H1 (cell line): ENCODE data around the gene IRF7. TPM values are rescaled to one million over a fixed set of nuclear protein-coding genes. Genes with fewer than 3 reads are reported as not detected.
A peak's percentile ranks its signal among the peaks of the same experiment; 100 is the strongest.

ENCODE experiments used
- CTCF ChIA-PET: fragments of 300-600 bp; sonication (Branson Sonifier 250); formaldehyde crosslinking; loops from one replicate; lab custom pipeline; 2021; ENCODE audit not compliant: partially characterized antibody; lab: Charles Lee
- POLR2A ChIA-PET: fragments of 300-600 bp; sonication (Branson Sonifier 250); formaldehyde crosslinking; loops from one replicate; lab custom pipeline; 2021; ENCODE audit warnings: inconsistent platforms; ENCODE audit not compliant: partially characterized antibody; lab: Charles Lee
- DNase-seq, 2 experiments: peaks; one replicate each; pipeline versions ENCODE4 v3.0.0 to v3.0.0-alpha.2; 2010 to 2022; ENCODE audit warnings: low spot score in 2 of 2, low read depth in 1 of 2, mixed read lengths in 1 of 2
- FAIRE-seq: peaks from 2 replicates; lab custom pipeline; 2011; peaks lifted over from hg19 to GRCh38; lab: Jason Lieb, UNC
- H2AFZ ChIP-seq: 2 replicates; pipeline ENCODE4 v1.8.1; 2012; ENCODE audit warnings: low read length, inconsistent platforms
- H2AK5ac ChIP-seq: 2 replicates; pipeline ENCODE4 v1.6.1; 2013; ENCODE audit warnings: low read depth, low read length
- H2BK120ac ChIP-seq: replicated peaks from 2 replicates; pipeline ENCODE3; 2013; ENCODE audit warnings: low read depth, low read length, inconsistent platforms
- H2BK12ac ChIP-seq: 2 replicates; pipeline ENCODE4 v1.6.1; 2013; ENCODE audit warnings: low read depth, low read length
- H2BK15ac ChIP-seq: 2 replicates; pipeline ENCODE4 v1.6.1; 2013; ENCODE audit warnings: low read length
- H2BK20ac ChIP-seq: 2 replicates; pipeline ENCODE4 v1.6.1; 2013; ENCODE audit warnings: low read length
- H2BK5ac ChIP-seq: 2 replicates; pipeline ENCODE4 v1.6.1; 2013; ENCODE audit warnings: low read depth, low read length
- H3K14ac ChIP-seq: 2 replicates; pipeline ENCODE4 v1.6.1; 2013; ENCODE audit warnings: inconsistent platforms; ENCODE audit not compliant: insufficient read length
- H3K18ac ChIP-seq: 2 replicates; pipeline ENCODE4 v1.6.1; 2013; ENCODE audit warnings: low read length; ENCODE audit errors: extremely low read depth
- H3K23ac ChIP-seq: 2 replicates; pipeline ENCODE4 v1.6.1; 2013; ENCODE audit warnings: inconsistent platforms; ENCODE audit not compliant: insufficient read length
- H3K23me2 ChIP-seq: 2 replicates; pipeline ENCODE4 v1.6.1; 2013; ENCODE audit warnings: low read depth, low read length
- H3K27ac ChIP-seq: 2 replicates; pipeline ENCODE4 v1.6.1; 2011; ENCODE audit warnings: low read depth, low read length, inconsistent platforms
- H3K27me3 ChIP-seq, 4 experiments: replicated peaks in 1 of 4; 1 replicate in 1 of 4; 2 replicates in 3 of 4; pipeline versions ENCODE4 v1.6.1 to v1.8.1; 2011 to 2013; ENCODE audit warnings: low read length in 3 of 4, mild to moderate bottlenecking in 3 of 4, inconsistent platforms in 2 of 4, mixed read lengths in 2 of 4, moderate library complexity in 1 of 4; ENCODE audit not compliant: control insufficient read depth in 3 of 4, insufficient read depth in 3 of 4; ENCODE audit errors: extremely low read depth in 1 of 4
- H3K36me3 ChIP-seq, 4 experiments: 2 replicates each; pipeline versions ENCODE4 v1.6.1 to v1.8.1; 2011 to 2013; ENCODE audit warnings: mild to moderate bottlenecking in 4 of 4, low read length in 3 of 4, moderate library complexity in 2 of 4, control low read depth in 1 of 4, inconsistent platforms in 1 of 4; ENCODE audit not compliant: insufficient read depth in 4 of 4, control insufficient read depth in 2 of 4
- H3K4ac ChIP-seq: replicated peaks from 2 replicates; pipeline ENCODE3; 2013; ENCODE audit warnings: low read length, low read depth, mixed read lengths, inconsistent platforms; ENCODE audit not compliant: insufficient read length
- H3K4me1 ChIP-seq, 4 experiments: replicated peaks in 1 of 4; 1 replicate in 1 of 4; 2 replicates in 3 of 4; pipeline versions ENCODE4 v1.6.1 to v1.8.1; 2011 to 2013; ENCODE audit warnings: low read length in 3 of 4, inconsistent platforms in 2 of 4, mixed read lengths in 1 of 4; ENCODE audit not compliant: insufficient read depth in 4 of 4, control insufficient read depth in 3 of 4
- H3K4me2 ChIP-seq, 2 experiments: 2 replicates each; pipeline versions ENCODE4 v1.6.1 to v1.8.1; 2011 to 2013; ENCODE audit warnings: low read depth in 2 of 2, low read length in 2 of 2, control low read depth in 1 of 2, inconsistent platforms in 1 of 2, mild to moderate bottlenecking in 1 of 2; ENCODE audit not compliant: insufficient read depth in 1 of 2
- H3K4me3 ChIP-seq, 4 experiments: fragments of 200-600, 300-600 bp in 1 of 4; sonication (generic), shearing (Covaris generic), sonication (Bioruptor Twin) in 1 of 4; 2 replicates each; pipeline versions ENCODE4 v1.5.1 to v1.8.1; 2011 to 2016; ENCODE audit warnings: low read length in 4 of 4, low read depth in 3 of 4, control low read depth in 2 of 4, inconsistent platforms in 2 of 4, mild to moderate bottlenecking in 2 of 4, mixed read lengths in 1 of 4, moderate library complexity in 1 of 4; ENCODE audit not compliant: insufficient read depth in 2 of 4; ENCODE audit errors: extremely low read depth in 1 of 4
- H3K56ac ChIP-seq: replicated peaks from 2 replicates; pipeline ENCODE3; 2013; ENCODE audit warnings: low read depth, mild to moderate bottlenecking, mixed read lengths, low read length, inconsistent platforms; ENCODE audit not compliant: insufficient read length
- H3K79me1 ChIP-seq: 2 replicates; pipeline ENCODE4 v1.6.1; 2013; ENCODE audit warnings: low read depth, low read length, control low read depth
- H3K79me2 ChIP-seq, 2 experiments: 2 replicates each; pipeline versions ENCODE4 v1.6.1 to v1.8.1; 2012 to 2013; ENCODE audit warnings: low read length in 2 of 2, mild to moderate bottlenecking in 2 of 2, inconsistent platforms in 1 of 2; ENCODE audit not compliant: insufficient read depth in 2 of 2, control insufficient read depth in 1 of 2
- H3K9ac ChIP-seq, 4 experiments: replicated peaks in 1 of 4; 1 replicate in 1 of 4; 2 replicates in 3 of 4; pipeline versions ENCODE4 v1.6.1 to v1.8.1; 2011 to 2013; ENCODE audit warnings: low read depth in 3 of 4, low read length in 3 of 4, control low read depth in 2 of 4, mild to moderate bottlenecking in 2 of 4, moderate library complexity in 2 of 4, inconsistent platforms in 1 of 4; ENCODE audit errors: extremely low read depth in 1 of 4
- H3K9me3 ChIP-seq, 2 experiments: 2 replicates each; pipeline versions ENCODE4 v1.6.1 to v1.8.1; 2012 to 2013; ENCODE audit warnings: mild to moderate bottlenecking in 2 of 2, moderate library complexity in 2 of 2, control low read depth in 1 of 2, inconsistent platforms in 1 of 2, low read depth in 1 of 2, low read length in 1 of 2, mixed read lengths in 1 of 2; ENCODE audit not compliant: insufficient read depth in 2 of 2
- H4K20me1 ChIP-seq, 2 experiments: replicated peaks in 1 of 2; 2 replicates each; pipeline versions ENCODE3 to v1.8.1; 2011 to 2013; ENCODE audit warnings: inconsistent platforms in 2 of 2, low read length in 2 of 2, mild to moderate bottlenecking in 1 of 2; ENCODE audit not compliant: insufficient read depth in 2 of 2, control insufficient read depth in 1 of 2
- H4K5ac ChIP-seq: 2 replicates; pipeline ENCODE4 v1.6.1; 2013; ENCODE audit warnings: low read length, low read depth, mixed read lengths, inconsistent platforms; ENCODE audit not compliant: insufficient read length
- H4K8ac ChIP-seq: 2 replicates; pipeline ENCODE4 v1.8.0; 2013; ENCODE audit warnings: mild to moderate bottlenecking, moderate library complexity, low read length, inconsistent platforms; ENCODE audit not compliant: insufficient read depth; ENCODE audit errors: extremely low read depth
- H4K91ac ChIP-seq: replicated peaks from 2 replicates; pipeline ENCODE3; 2013; ENCODE audit warnings: low read length, mixed read lengths, inconsistent platforms; ENCODE audit not compliant: insufficient read length
- BACH1 ChIP-seq: IDR thresholded peaks from 2 replicates; pipeline ENCODE4 v1.6.1; 2012; ENCODE audit warnings: low read length, improper control_type of control experiment
- CREB1 ChIP-seq: IDR thresholded peaks from 2 replicates; pipeline ENCODE4 v1.6.1; 2012; ENCODE audit warnings: inconsistent platforms
- KDM4A ChIP-seq: IDR thresholded peaks from one replicate; pipeline ENCODE4 v1.7.1; 2012; ENCODE audit warnings: low read depth, mild to moderate bottlenecking, moderate library complexity, low read length, inconsistent platforms; ENCODE audit not compliant: severe bottlenecking
- KDM5A ChIP-seq: fragments of 200-600 bp; IDR thresholded peaks from 2 replicates; pipeline ENCODE4 v1.7.1; 2012; ENCODE audit warnings: mild to moderate bottlenecking, low read length, inconsistent platforms, mixed read lengths
- RNF2 ChIP-seq: fragments of 200-900, 300-1000 bp; sonication (generic); IDR thresholded peaks from 2 replicates; pipeline ENCODE4 v1.7.1; 2016; ENCODE audit warnings: borderline replicate concordance, low read depth, mild to moderate bottlenecking, antibody characterized with exemption, low read length; ENCODE audit not compliant: poor library complexity, severe bottlenecking; ENCODE audit errors: missing control alignments
- TAF1 ChIP-seq: IDR thresholded peaks from 2 replicates; pipeline ENCODE4 v1.6.1; 2011; ENCODE audit warnings: mild to moderate bottlenecking, low read depth, low read length
- TAF7 ChIP-seq: optimal IDR thresholded peaks from 2 replicates; pipeline ENCODE3; 2011; ENCODE audit warnings: low read depth, mild to moderate bottlenecking, inconsistent platforms, low read length, moderate library complexity, borderline replicate concordance
- TCF12 ChIP-seq: IDR thresholded peaks from 2 replicates; pipeline ENCODE4 v1.6.1; 2011; ENCODE audit warnings: low read depth, mild to moderate bottlenecking, low read length
- ZNF274 ChIP-seq: IDR thresholded peaks from 2 replicates; pipeline ENCODE4 v1.7.0; 2012; ENCODE audit warnings: low read length, borderline replicate concordance; ENCODE audit errors: extremely low read depth
- WGBS, 2 experiments: shearing (Covaris generic) in 1 of 2; methylation state at CpG; one replicate each; pipeline versions ENCODE4 v1.1.6 to v1.1.7; 2013 to 2015; ENCODE audit warnings: low lambda C conversion rate in 2 of 2, mixed read lengths in 2 of 2, inconsistent platforms in 1 of 2, low coverage in 1 of 2, missing lambda C conversion rate in 1 of 2; ENCODE audit not compliant: insufficient replicate concordance in 2 of 2, insufficient coverage in 1 of 2, insufficient read length in 1 of 2; ENCODE audit errors: extremely low coverage in 1 of 2, missing lambda C conversion rate in 1 of 2; 5-methylcytosine and 5-hydroxymethylcytosine counted together
- polyA plus RNA-seq, 7 experiments: library from polyadenylated mRNA; depleted of rRNA in 3 of 7; stranded (reverse) in 5 of 7; unstranded in 2 of 7; fragments of >200 nt in 5 of 7; fragments of 200-250 nt in 2 of 7; gene quantifications; 1 replicate in 5 of 7; 2 replicates in 1 of 7; 4 replicates in 1 of 7; pipeline versions ENCODE4 v1.2.1 to v1.2.3, GENCODE V29; 2011 to 2013; ENCODE audit warnings: missing spikeins in 2 of 7, mixed read lengths in 2 of 7
- total RNA-seq: library from RNA; stranded (reverse); fragmentation: NEBNext Ultra II Directional; extraction: Animal tissue kit (Norgen Biotek cat#: 25700); gene quantifications from 2 replicates; pipeline ENCODE4 v1.2.1, GENCODE V29; 2021
- TF ChIP-seq, protein P1 (sequence below): IDR thresholded peaks from 2 replicates; pipeline ENCODE4 v1.6.1; 2012; ENCODE audit warnings: inconsistent platforms

IRF7 gene
- total and polyA plus RNA-seq, 2 of the 8 experiments (the other 6 are each of a cell fraction or from before 2014, with no cell fraction given): 9.1 to 9.6 TPM

DNA sequence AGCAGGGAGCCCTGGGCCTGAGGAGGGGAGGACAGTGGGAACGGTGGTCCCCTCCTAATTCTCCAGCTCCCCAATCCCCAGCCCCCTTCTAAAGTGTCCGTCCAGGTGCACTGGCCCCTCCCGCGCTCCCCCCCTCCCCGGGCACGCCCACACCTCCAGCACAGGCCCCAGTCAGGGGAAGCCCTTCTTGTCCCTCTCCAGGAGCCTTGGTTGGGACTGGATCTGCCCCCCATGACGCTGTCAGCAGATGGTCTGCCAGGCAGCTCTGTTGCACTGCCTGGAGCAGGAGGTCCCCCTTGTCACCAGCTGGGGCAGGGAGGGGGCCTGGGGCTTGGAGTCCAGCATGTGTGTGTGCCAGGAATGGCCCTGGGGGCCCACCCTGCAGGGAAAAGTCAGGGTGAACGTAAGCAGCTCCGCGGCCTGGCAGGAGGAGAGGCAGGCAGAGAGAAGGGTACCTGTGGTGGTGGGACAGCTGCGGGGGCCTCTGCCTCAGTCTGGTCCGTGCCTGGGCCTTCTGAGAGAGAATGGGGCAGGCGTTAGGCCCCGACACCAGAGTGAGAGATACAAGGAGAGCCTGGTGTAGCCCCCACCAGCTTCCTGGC, 1.6 kb downstream of the IRF7 start:
- no peak overlapping the region for H2BK15ac ChIP-seq
- DNase-seq: no peak
- no peak overlapping the region for H4K8ac ChIP-seq
- H3K56ac ChIP-seq: no peak overlapping the region
- peak overlapping the region in 1 of 4 experiments; percentile 32; a peak in 1 of 8 replicates for H3K4me3 ChIP-seq
- no peak overlapping the region for H3K9ac ChIP-seq
- no peaks in the 10 kb centered on the region for H3K27me3 ChIP-seq
- no peak overlapping the region for H2BK12ac ChIP-seq
- no peak overlapping the region for H3K4ac ChIP-seq
- H2BK120ac ChIP-seq: no peak overlapping the region
- H3K14ac ChIP-seq: no peak overlapping the region
- H4K91ac ChIP-seq: no peak overlapping the region
- no peak overlapping the region for H3K27ac ChIP-seq
- H3K23me2 ChIP-seq: peaks cover 3% of the 10 kb centered on the region; the same call in 1 of the 2 replicates
- no peak overlapping the region for H3K23ac ChIP-seq
- no peak overlapping the region for H2AK5ac ChIP-seq
- H2AFZ ChIP-seq: no peak overlapping the region
- H3K79me1 ChIP-seq: peaks cover 6% of the 10 kb centered on the region
- H3K79me2 ChIP-seq: no peaks in the 10 kb centered on the region
- peaks cover 21 to 24% of the 10 kb centered on the region in 2 experiments for H4K20me1 ChIP-seq
- no peak overlapping the region for H4K5ac ChIP-seq
- no peak overlapping the region for H2BK5ac ChIP-seq
- peak overlapping the region in 1 of 2 experiments; percentile 33; a peak in 1 of 4 replicates for H3K4me2 ChIP-seq
- H3K36me3 ChIP-seq: peaks cover 15 to 35% (median 26%) of the 10 kb centered on the region in 4 experiments
- 92% methylated on average over 5 of the region's 14 CpGs; no CpG with 5 or more reads in 1 of the 2 experiments for WGBS, 2 experiments
- H2BK20ac ChIP-seq: no peak overlapping the region
- H3K18ac ChIP-seq: no peak overlapping the region
- H3K9me3 ChIP-seq: no peaks in the 10 kb centered on the region
- ChIA-PET CTCF (interaction anchor here (0.9 to 2.2 kb wide), 4 partner anchors 10 to 109 kb away, joined by 3 to 11 read pairs (median 8); no protein-coding TSS in a partner anchor), POLR2A (interaction anchor here (0.6 to 2.3 kb wide), 12 partner anchors 12 to 165 kb away, joined by 3 to 20 read pairs (median 4); partner anchors contain the start of genes DRD4, SCT and TALDO1)
- no peak for FAIRE-seq
- peaks cover 0 to 15% (median 3%) of the 10 kb centered on the region in 4 experiments; a peak in 5 of 7 replicates for H3K4me1 ChIP-seq
- no peak for TF ChIP-seq TCF12
- TF ChIP-seq CREB1: no peak
- TF ChIP-seq TAF1: no peak
- TF ChIP-seq KDM5A: no peak
- TF ChIP-seq RNF2: no peak
- TF ChIP-seq, protein P1, sequence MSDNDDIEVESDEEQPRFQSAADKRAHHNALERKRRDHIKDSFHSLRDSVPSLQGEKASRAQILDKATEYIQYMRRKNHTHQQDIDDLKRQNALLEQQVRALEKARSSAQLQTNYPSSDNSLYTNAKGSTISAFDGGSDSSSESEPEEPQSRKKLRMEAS: no peak
- TF ChIP-seq KDM4A: no peak
- TF ChIP-seq ZNF274: no peak
- no peak for TF ChIP-seq TAF7
- TF ChIP-seq BACH1: no peak
